ENCODE results near the gene ACTR2. TPM values are rescaled to one million over a fixed set of nuclear protein-coding genes. Genes with fewer than 3 reads are reported as not detected.

Gene ACTR2
- total and polyA plus RNA-seq, 2 of the 13 experiments (the other 11 are each of a cell fraction or from before 2014, with no cell fraction given) = 51.2 to 100 TPM

DNA sequence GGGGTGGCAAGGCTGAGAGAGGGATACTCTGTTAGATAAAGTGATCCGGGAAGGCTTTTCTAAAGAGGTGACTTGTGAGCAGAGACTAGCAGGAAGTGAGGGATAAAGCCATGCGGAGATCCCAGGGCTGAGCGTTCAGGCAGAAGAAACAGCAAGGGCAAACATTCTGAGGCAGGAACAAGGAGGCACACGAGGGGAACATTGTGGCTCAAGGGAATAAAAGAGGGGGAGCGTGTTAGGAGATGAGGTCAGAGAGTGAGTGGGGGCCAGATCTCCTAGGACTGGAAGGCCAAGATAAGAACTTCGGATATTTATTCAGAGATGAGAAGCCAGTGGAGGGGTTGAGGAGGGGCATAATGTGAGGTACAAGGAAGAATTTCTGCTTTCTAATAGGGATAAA lies 67.1 kb downstream of the ACTR2 start (continued):
- TF ChIP-seq, protein P1, sequence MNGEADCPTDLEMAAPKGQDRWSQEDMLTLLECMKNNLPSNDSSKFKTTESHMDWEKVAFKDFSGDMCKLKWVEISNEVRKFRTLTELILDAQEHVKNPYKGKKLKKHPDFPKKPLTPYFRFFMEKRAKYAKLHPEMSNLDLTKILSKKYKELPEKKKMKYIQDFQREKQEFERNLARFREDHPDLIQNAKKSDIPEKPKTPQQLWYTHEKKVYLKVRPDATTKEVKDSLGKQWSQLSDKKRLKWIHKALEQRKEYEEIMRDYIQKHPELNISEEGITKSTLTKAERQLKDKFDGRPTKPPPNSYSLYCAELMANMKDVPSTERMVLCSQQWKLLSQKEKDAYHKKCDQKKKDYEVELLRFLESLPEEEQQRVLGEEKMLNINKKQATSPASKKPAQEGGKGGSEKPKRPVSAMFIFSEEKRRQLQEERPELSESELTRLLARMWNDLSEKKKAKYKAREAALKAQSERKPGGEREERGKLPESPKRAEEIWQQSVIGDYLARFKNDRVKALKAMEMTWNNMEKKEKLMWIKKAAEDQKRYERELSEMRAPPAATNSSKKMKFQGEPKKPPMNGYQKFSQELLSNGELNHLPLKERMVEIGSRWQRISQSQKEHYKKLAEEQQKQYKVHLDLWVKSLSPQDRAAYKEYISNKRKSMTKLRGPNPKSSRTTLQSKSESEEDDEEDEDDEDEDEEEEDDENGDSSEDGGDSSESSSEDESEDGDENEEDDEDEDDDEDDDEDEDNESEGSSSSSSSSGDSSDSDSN (CRISPR knock-in tag; IDR thresholded peaks at IDR 0.05) = no peak
- TF ChIP-seq, protein P2, sequence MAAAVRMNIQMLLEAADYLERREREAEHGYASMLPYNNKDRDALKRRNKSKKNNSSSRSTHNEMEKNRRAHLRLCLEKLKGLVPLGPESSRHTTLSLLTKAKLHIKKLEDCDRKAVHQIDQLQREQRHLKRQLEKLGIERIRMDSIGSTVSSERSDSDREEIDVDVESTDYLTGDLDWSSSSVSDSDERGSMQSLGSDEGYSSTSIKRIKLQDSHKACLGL (CRISPR knock-in tag; IDR thresholded peaks at IDR 0.05) = no peak

DNA sequence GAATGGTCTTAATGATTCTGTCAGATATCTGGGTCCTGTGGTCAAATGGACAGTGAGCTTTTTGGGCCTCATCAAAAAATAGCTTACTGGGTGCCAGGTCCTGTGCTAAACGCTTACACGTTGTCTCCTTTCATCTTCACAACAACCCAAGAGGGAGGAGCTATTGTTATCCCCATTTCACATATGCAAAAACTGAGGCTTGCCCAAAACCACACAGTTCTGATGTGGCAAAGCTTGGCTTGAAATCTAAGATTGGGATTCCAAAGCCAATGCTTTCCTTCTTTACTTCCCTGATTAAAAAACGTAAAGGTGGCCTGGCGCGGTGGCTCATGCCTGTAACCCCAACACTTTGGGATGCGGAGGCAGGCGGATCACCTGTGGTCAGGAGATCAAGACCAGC lies 69.3 kb downstream of the ACTR2 start:
- WGBS (ENCODE audit: low lambda C conversion rate) = 97% methylated on average over 7 of the region's 7 CpGs
- BruUV-seq (replicated peaks) = no TSS peak
- Histone ChIP-seq H3K4me1 (ENCODE audit: insufficient read depth, low read length) (peaks cover 76% of the 10 kb centered on the region), H3K9ac (ENCODE audit: insufficient read depth, low read depth, low read length) (no peak overlapping the region), H3K27ac (ENCODE audit: extremely low read length, insufficient read depth, low read length) (no peak overlapping the region), H3K79me2 (ENCODE audit: insufficient read depth, low read length) (no peaks in the 10 kb centered on the region), H3K27me3 (ENCODE audit: control insufficient read depth in 1 of 2, insufficient read depth in 2 of 2, low read length in 2 of 2) (no peaks in the 10 kb centered on the region), H3K4me3 (replicated peaks in 1 of 3; ENCODE audit: insufficient read depth in 1 of 3, low read depth in 2 of 3, low read length in 3 of 3) (no peak overlapping the region), H4K20me1 (ENCODE audit: insufficient read depth, low read length) (no peaks in the 10 kb centered on the region), H3K36me3 (replicated peaks in 1 of 2; ENCODE audit: control insufficient read depth in 1 of 2, insufficient read depth in 2 of 2, low read length in 2 of 2) (no peaks in the 10 kb centered on the region), H3K9me3 (ENCODE audit: low read length) (no peaks in the 10 kb centered on the region), H2AFZ (ENCODE audit: low read length) (no peak overlapping the region), H3K4me2 (ENCODE audit: low read depth, low read length) (no peak overlapping the region)
- no peak for TF ChIP-seq ZNF761 (CRISPR knock-in tag; conservative IDR thresholded peaks at IDR 0.05)
- TF ChIP-seq ZNF629 (CRISPR knock-in tag; conservative IDR thresholded peaks at IDR 0.05) = peak; percentile 82
- TF ChIP-seq, protein P3, sequence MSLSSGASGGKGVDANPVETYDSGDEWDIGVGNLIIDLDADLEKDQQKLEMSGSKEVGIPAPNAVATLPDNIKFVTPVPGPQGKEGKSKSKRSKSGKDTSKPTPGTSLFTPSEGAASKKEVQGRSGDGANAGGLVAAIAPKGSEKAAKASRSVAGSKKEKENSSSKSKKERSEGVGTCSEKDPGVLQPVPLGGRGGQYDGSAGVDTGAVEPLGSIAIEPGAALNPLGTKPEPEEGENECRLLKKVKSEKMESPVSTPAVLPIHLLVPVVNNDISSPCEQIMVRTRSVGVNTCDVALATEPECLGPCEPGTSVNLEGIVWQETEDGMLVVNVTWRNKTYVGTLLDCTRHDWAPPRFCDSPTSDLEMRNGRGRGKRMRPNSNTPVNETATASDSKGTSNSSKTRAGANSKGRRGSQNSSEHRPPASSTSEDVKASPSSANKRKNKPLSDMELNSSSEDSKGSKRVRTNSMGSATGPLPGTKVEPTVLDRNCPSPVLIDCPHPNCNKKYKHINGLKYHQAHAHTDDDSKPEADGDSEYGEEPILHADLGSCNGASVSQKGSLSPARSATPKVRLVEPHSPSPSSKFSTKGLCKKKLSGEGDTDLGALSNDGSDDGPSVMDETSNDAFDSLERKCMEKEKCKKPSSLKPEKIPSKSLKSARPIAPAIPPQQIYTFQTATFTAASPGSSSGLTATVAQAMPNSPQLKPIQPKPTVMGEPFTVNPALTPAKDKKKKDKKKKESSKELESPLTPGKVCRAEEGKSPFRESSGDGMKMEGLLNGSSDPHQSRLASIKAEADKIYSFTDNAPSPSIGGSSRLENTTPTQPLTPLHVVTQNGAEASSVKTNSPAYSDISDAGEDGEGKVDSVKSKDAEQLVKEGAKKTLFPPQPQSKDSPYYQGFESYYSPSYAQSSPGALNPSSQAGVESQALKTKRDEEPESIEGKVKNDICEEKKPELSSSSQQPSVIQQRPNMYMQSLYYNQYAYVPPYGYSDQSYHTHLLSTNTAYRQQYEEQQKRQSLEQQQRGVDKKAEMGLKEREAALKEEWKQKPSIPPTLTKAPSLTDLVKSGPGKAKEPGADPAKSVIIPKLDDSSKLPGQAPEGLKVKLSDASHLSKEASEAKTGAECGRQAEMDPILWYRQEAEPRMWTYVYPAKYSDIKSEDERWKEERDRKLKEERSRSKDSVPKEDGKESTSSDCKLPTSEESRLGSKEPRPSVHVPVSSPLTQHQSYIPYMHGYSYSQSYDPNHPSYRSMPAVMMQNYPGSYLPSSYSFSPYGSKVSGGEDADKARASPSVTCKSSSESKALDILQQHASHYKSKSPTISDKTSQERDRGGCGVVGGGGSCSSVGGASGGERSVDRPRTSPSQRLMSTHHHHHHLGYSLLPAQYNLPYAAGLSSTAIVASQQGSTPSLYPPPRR (CRISPR knock-in tag; IDR thresholded peaks at IDR 0.05; ENCODE audit: borderline replicate concordance) = no peak
- TF ChIP-seq ZNF274 (CRISPR knock-in tag; IDR thresholded peaks at IDR 0.05) = no peak
- TF ChIP-seq ZNF781 (CRISPR knock-in tag; IDR thresholded peaks at IDR 0.05; ENCODE audit: borderline replicate concordance, not compliant biosample characterization) = no peak
- DNase-seq (ENCODE audit: low spot score) = no peak
- intact Hi-C loops (cut with micrococcal nuclease; ENCODE audit: unreplicated experiment) = no loop called here
- ChIA-PET CTCF (ENCODE audit: low intra/inter-chr PET ratio, low total read pairs) (no interaction called here), POLR2A (no interaction called here)
- in situ Hi-C loops (cut with HindIII; ENCODE audit: extremely low pct_ligation_motif_present, low pct_unique_long_range_greater_than_20kb) = no loop called here
- FAIRE-seq = no peak
- no peak for ATAC-seq

Measured in HepG2 (cell line).